HepG2 (cell line): Measurements from ENCODE around the gene HNRNPF. TPM values are rescaled to one million over a fixed set of nuclear protein-coding genes. Genes with fewer than 3 reads are reported as not detected.

ENCODE experiments used
- CHD4 ChIP-seq: fragments of 200-600 bp; sonication (generic); IDR thresholded peaks from 2 replicates; pipeline ENCODE4 v1.7.0; 2017; ENCODE audit warnings: mild to moderate bottlenecking, low read length, borderline replicate concordance
- DMAP1 ChIP-seq: IDR thresholded peaks from 2 replicates; pipeline ENCODE4 v1.6.1; 2016
- DNMT1 ChIP-seq: sonication (generic); formaldehyde crosslinking; IDR thresholded peaks from 2 replicates; pipeline ENCODE4 v1.5.1; 2020; ENCODE audit warnings: mild to moderate bottlenecking, missing genetic modification reagents
- MBD4 ChIP-seq: IDR thresholded peaks from 2 replicates; pipeline ENCODE4 v1.6.1; 2012; ENCODE audit warnings: low read length, inconsistent platforms, borderline replicate concordance
- MIER2 ChIP-seq: IDR thresholded peaks from 2 replicates; pipeline ENCODE4 v1.6.1; 2016; ENCODE audit warnings: missing biosample characterization, missing genetic modification reagents
- NFE2L2 ChIP-seq: fragments of 150-350 bp; IDR thresholded peaks from 2 replicates; pipeline ENCODE4 v1.6.1; 2014; ENCODE audit warnings: low read length
- POLR2A ChIP-seq, 2 experiments: IDR thresholded peaks; 2 replicates each; pipeline ENCODE4 v1.6.1; 2011; ENCODE audit warnings: low read depth in 2 of 2, low read length in 2 of 2, mild to moderate bottlenecking in 1 of 2, moderate library complexity in 1 of 2; ENCODE audit not compliant: insufficient read depth in 1 of 2
- RBAK ChIP-seq: sonication (generic); formaldehyde crosslinking; IDR thresholded peaks from 2 replicates; pipeline ENCODE4 v1.5.1; 2020; ENCODE audit warnings: mild to moderate bottlenecking, missing genetic modification reagents
- RFX3 ChIP-seq: IDR thresholded peaks from 2 replicates; pipeline ENCODE4 v1.6.1; 2016; ENCODE audit warnings: missing biosample characterization, missing genetic modification reagents
- SP2 ChIP-seq: sonication (generic); formaldehyde crosslinking; IDR thresholded peaks from 2 replicates; pipeline ENCODE4 v1.5.1; 2020; ENCODE audit warnings: mild to moderate bottlenecking, missing genetic modification reagents
- STAT5B ChIP-seq: sonication (generic); formaldehyde crosslinking; IDR thresholded peaks from 2 replicates; pipeline ENCODE4 v1.4.0; 2020; ENCODE audit warnings: missing genetic modification reagents
- TCF7 ChIP-seq: sonication (generic); IDR thresholded peaks from 2 replicates; pipeline ENCODE4 v1.6.1; 2016; ENCODE audit warnings: antibody characterized with exemption, low read depth
- ZBTB38 ChIP-seq: sonication (generic); formaldehyde crosslinking; IDR thresholded peaks from 2 replicates; pipeline ENCODE4 v1.5.1; 2020; ENCODE audit warnings: mild to moderate bottlenecking, missing genetic modification reagents
- ZFP37 ChIP-seq: sonication (generic); formaldehyde crosslinking; IDR thresholded peaks from 2 replicates; pipeline ENCODE4 v1.4.0; 2020; ENCODE audit warnings: missing genetic modification reagents, borderline replicate concordance
- ZNF282 ChIP-seq: fragments of 450-650 bp; IDR thresholded peaks from 2 replicates; pipeline ENCODE4 v1.6.1; 2018; ENCODE audit not compliant: partially characterized antibody
- ZNF460 ChIP-seq: sonication (generic); formaldehyde crosslinking; IDR thresholded peaks from 2 replicates; pipeline ENCODE4 v1.5.1; 2020; ENCODE audit warnings: missing genetic modification reagents, mild to moderate bottlenecking, borderline replicate concordance
- ZNF547 ChIP-seq: sonication (generic); formaldehyde crosslinking; IDR thresholded peaks from 2 replicates; pipeline ENCODE4 v1.5.1; 2020; ENCODE audit warnings: mild to moderate bottlenecking, missing genetic modification reagents
- ZNF549 ChIP-seq: sonication (generic); formaldehyde crosslinking; IDR thresholded peaks from 2 replicates; pipeline ENCODE4 v1.5.0; 2020; ENCODE audit warnings: missing genetic modification reagents
- ZNF761 ChIP-seq: sonication (generic); formaldehyde crosslinking; conservative IDR thresholded peaks from 2 replicates; pipeline ENCODE4 v1.4.0; 2020; ENCODE audit warnings: mild to moderate bottlenecking, missing genetic modification reagents
- ZNF878 ChIP-seq: sonication (generic); formaldehyde crosslinking; IDR thresholded peaks from 2 replicates; pipeline ENCODE4 v1.8.1; 2023; ENCODE audit warnings: mild to moderate bottlenecking, missing genetic modification reagents, moderate library complexity
- ZSCAN22 ChIP-seq: sonication (generic); formaldehyde crosslinking; IDR thresholded peaks from 2 replicates; pipeline ENCODE4 v1.4.0; 2020; ENCODE audit warnings: mild to moderate bottlenecking, missing genetic modification reagents
- polyA plus RNA-seq, 8 experiments: library from polyadenylated mRNA; depleted of rRNA in 3 of 8; stranded (reverse) in 7 of 8; unstranded in 1 of 8; fragments of >200 nt; fragmentation: Illumina TruSeq in 4 of 8; extraction: Trizol in 4 of 8; gene quantifications; 2 replicates each; pipeline versions ENCODE4 v1.2.1 to v1.2.3, GENCODE V29; 2011 to 2016; ENCODE audit warnings: low read depth in 4 of 8, missing spikeins in 1 of 8, mixed read lengths in 1 of 8; ENCODE audit not compliant: insufficient read depth in 1 of 8
- total RNA-seq, 5 experiments: library from RNA; depleted of rRNA; stranded (reverse); fragments of >200 nt; fragmentation: Illumina TruSeq; extraction: Trizol; gene quantifications; 2 replicates each; pipeline ENCODE4 v1.2.3, GENCODE V29; 2016; ENCODE audit warnings: low read depth in 1 of 5
- TF ChIP-seq, protein P1 (sequence below): sonication (generic); formaldehyde crosslinking; IDR thresholded peaks from 2 replicates; pipeline ENCODE4 v1.5.0; 2020; ENCODE audit warnings: mild to moderate bottlenecking, missing genetic modification reagents, borderline replicate concordance
- TF ChIP-seq, protein P2 (sequence below): sonication (generic); formaldehyde crosslinking; IDR thresholded peaks from 2 replicates; pipeline ENCODE4 v1.4.0; 2020; ENCODE audit warnings: low read depth, mild to moderate bottlenecking, missing genetic modification reagents
- TF ChIP-seq, protein P3 (sequence below): sonication (generic); formaldehyde crosslinking; IDR thresholded peaks from 2 replicates; pipeline ENCODE4 v1.9.0; 2021; ENCODE audit warnings: missing genetic modification reagents, borderline replicate concordance
- TF ChIP-seq, protein P4 (sequence below): sonication (generic); formaldehyde crosslinking; conservative IDR thresholded peaks from 2 replicates; pipeline ENCODE4 v1.4.0; 2020; ENCODE audit warnings: missing genetic modification reagents

Gene HNRNPF
- total and polyA plus RNA-seq, 2 of the 13 experiments (the other 11 are each of a cell fraction or from before 2014, with no cell fraction given), result 166 to 308 TPM

DNA sequence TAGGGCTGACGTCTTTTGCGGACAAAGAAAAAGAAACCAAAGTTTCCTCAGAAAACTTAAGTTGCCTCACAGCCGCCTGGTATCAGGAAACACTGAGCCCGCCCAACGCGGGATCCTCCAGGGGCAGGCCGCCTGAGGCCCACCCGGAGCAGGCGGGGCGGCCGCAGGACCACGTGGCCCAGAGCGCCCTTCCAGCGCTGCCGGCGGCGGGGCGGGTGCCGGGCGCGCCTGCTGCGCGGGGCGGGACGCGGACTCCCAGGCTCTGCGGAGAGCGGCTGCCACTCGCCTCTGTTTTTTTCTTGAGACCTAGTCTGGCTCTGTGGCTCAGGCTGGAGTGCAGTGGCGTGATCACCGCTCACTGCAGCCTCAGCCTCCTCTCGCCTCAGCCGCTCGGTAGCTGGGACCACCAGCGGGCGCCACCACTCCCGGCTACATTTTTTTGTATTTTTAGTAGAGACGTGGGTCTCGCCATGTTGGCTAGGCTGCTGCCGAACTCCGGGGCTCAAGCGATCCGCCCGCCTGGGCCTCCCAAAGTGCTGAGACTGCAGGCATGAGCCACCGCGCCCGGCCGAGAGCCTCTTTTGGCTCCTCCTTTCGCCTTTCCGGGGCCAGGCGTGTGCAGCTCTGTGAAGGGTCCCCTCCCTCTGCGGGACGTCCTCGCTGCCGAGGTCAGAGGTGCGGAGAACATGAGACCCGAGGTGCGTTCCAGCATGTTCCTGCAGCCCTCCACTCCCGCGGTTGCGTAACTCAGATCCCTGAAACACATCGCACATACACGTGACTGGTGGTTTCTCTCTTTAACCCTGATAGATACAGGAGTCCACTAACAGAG lies 11.6 kb upstream of the HNRNPF start (continued):
- TF ChIP-seq, protein P1, sequence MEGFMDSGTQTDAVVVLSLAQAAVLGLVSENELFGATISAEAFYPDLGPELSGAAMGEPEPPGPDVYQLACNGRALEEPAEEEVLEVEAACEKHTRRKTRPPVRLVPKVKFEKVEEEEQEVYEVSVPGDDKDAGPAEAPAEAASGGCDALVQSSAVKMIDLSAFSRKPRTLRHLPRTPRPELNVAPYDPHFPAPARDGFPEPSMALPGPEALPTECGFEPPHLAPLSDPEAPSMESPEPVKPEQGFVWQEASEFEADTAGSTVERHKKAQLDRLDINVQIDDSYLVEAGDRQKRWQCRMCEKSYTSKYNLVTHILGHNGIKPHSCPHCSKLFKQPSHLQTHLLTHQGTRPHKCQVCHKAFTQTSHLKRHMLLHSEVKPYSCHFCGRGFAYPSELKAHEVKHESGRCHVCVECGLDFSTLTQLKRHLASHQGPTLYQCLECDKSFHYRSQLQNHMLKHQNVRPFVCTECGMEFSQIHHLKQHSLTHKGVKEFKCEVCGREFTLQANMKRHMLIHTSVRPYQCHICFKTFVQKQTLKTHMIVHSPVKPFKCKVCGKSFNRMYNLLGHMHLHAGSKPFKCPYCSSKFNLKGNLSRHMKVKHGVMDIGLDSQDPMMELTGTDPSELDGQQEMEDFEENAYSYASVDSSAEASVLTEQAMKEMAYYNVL (CRISPR knock-in tag), result peak; percentile 94
- TF ChIP-seq ZNF282, result no peak
- no peak for TF ChIP-seq ZSCAN22 (CRISPR knock-in tag)
- TF ChIP-seq ZNF547 (CRISPR knock-in tag), result peak; percentile 93
- TF ChIP-seq MIER2 (CRISPR knock-in tag), result peak; percentile 73
- TF ChIP-seq, protein P2, sequence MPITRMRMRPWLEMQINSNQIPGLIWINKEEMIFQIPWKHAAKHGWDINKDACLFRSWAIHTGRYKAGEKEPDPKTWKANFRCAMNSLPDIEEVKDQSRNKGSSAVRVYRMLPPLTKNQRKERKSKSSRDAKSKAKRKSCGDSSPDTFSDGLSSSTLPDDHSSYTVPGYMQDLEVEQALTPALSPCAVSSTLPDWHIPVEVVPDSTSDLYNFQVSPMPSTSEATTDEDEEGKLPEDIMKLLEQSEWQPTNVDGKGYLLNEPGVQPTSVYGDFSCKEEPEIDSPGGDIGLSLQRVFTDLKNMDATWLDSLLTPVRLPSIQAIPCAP, result peak; percentile 93; the same call in 1 of the 2 replicates
- TF ChIP-seq RBAK (CRISPR knock-in tag), result no peak; the same call in 1 of the 2 replicates
- no peak for TF ChIP-seq CHD4
- 0 out of 2 replicates have a peak, but pooled peaks have one; percentile 10 for TF ChIP-seq TCF7
- TF ChIP-seq NFE2L2, result 0 out of 2 replicates have a peak, but pooled peaks have one; percentile 31
- peak; percentile 93 for TF ChIP-seq ZNF761
- TF ChIP-seq MBD4, result peak; percentile 65; the same call in 1 of the 2 replicates
- TF ChIP-seq DNMT1 (CRISPR knock-in tag), result 0 out of 2 replicates have a peak, but pooled peaks have one; percentile 28
- peak; percentile 29; the same call in 1 of the 2 replicates for TF ChIP-seq RFX3 (CRISPR knock-in tag)
- TF ChIP-seq, protein P3, sequence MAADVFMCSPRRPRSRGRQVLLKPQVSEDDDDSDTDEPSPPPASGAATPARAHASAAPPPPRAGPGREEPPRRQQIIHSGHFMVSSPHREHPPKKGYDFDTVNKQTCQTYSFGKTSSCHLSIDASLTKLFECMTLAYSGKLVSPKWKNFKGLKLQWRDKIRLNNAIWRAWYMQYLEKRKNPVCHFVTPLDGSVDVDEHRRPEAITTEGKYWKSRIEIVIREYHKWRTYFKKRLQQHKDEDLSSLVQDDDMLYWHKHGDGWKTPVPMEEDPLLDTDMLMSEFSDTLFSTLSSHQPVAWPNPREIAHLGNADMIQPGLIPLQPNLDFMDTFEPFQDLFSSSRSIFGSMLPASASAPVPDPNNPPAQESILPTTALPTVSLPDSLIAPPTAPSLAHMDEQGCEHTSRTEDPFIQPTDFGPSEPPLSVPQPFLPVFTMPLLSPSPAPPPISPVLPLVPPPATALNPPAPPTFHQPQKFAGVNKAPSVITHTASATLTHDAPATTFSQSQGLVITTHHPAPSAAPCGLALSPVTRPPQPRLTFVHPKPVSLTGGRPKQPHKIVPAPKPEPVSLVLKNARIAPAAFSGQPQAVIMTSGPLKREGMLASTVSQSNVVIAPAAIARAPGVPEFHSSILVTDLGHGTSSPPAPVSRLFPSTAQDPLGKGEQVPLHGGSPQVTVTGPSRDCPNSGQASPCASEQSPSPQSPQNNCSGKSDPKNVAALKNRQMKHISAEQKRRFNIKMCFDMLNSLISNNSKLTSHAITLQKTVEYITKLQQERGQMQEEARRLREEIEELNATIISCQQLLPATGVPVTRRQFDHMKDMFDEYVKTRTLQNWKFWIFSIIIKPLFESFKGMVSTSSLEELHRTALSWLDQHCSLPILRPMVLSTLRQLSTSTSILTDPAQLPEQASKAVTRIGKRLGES, result peak; percentile 96
- TF ChIP-seq DMAP1 (CRISPR knock-in tag), result peak; percentile 97
- TF ChIP-seq ZBTB38 (CRISPR knock-in tag), result peak; percentile 92
- TF ChIP-seq, protein P4, sequence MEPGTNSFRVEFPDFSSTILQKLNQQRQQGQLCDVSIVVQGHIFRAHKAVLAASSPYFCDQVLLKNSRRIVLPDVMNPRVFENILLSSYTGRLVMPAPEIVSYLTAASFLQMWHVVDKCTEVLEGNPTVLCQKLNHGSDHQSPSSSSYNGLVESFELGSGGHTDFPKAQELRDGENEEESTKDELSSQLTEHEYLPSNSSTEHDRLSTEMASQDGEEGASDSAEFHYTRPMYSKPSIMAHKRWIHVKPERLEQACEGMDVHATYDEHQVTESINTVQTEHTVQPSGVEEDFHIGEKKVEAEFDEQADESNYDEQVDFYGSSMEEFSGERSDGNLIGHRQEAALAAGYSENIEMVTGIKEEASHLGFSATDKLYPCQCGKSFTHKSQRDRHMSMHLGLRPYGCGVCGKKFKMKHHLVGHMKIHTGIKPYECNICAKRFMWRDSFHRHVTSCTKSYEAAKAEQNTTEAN, result peak; percentile 89
- TF ChIP-seq STAT5B, result peak; percentile 96
- peak; percentile 99 for TF ChIP-seq ZNF878 (CRISPR knock-in tag)
- TF ChIP-seq ZNF460 (CRISPR knock-in tag), result peak; percentile 80; the same call in 1 of the 2 replicates
- TF ChIP-seq ZNF549 (CRISPR knock-in tag), result peak; percentile 54; the same call in 1 of the 2 replicates
- TF ChIP-seq POLR2A (IDR thresholded peaks at IDR 0.05; ENCODE audit: insufficient read depth in 1 of 2, low read depth in 2 of 2, low read length in 2 of 2), result peak; percentile 72 to 83
- peak; percentile 98 for TF ChIP-seq ZFP37 (CRISPR knock-in tag)
- peak; percentile 27; the same call in 1 of the 2 replicates for TF ChIP-seq SP2 (CRISPR knock-in tag)
